B cell (primary cell): ENCODE data around the gene SESN3. TPM values are rescaled to one million over a fixed set of nuclear protein-coding genes. Genes with fewer than 3 reads are reported as not detected.

Experiments used
- ATAC-seq: fragments of 200-7000 bp; cut with Tn5 transposase; one replicate; pipeline ENCODE4 v1.10.0; 2021; ENCODE audit warnings: low read depth, mild to moderate bottlenecking, moderate number of reproducible peaks, moderate library complexity
- CTCF ChIA-PET: fragments of 350-600 bp; sonication (Branson Sonifier 250); formaldehyde crosslinking; loops from one replicate; lab custom pipeline; 2021; ENCODE audit warnings: antibody characterized with exemption, inconsistent platforms; lab: Charles Lee
- POLR2A ChIA-PET: fragments of 350-600 bp; sonication (Branson Sonifier 250); formaldehyde crosslinking; loops from one replicate; lab custom pipeline; 2021; ENCODE audit warnings: antibody characterized with exemption; lab: Charles Lee
- DNase-seq: peaks from one replicate; pipeline ENCODE4 v3.0.0; 2013
- H2AFZ ChIP-seq: 2 replicates; pipeline ENCODE4 v1.6.1; 2012; ENCODE audit warnings: mild to moderate bottlenecking, low read depth, low read length; ENCODE audit not compliant: insufficient read depth, poor library complexity, severe bottlenecking
- H3K27ac ChIP-seq, 2 donors: 1 replicate in 1 of 2; 2 replicates in 1 of 2; pipeline ENCODE4 v1.5.1; 2012 to 2013; ENCODE audit warnings: low read length in 2 of 2, mild to moderate bottlenecking in 2 of 2, moderate library complexity in 1 of 2
- H3K27me3 ChIP-seq, 4 experiments: fragments of 200-600 bp in 1 of 4; sonication (generic) in 1 of 4; replicated peaks in 1 of 4; 1 replicate in 2 of 4; 2 replicates in 2 of 4; pipeline versions ENCODE4 v1.6.1 to v1.7.0; 2013 to 2016; ENCODE audit warnings: low read length in 3 of 4, mild to moderate bottlenecking in 2 of 4, mixed read lengths in 1 of 4, moderate library complexity in 1 of 4; ENCODE audit not compliant: insufficient read depth in 4 of 4, control insufficient read depth in 3 of 4; ENCODE audit errors: control extremely low read depth in 1 of 4
- H3K36me3 ChIP-seq, 2 experiments: replicated peaks in 1 of 2; 1 replicate in 1 of 2; 2 replicates in 1 of 2; pipeline versions ENCODE4 v1.6.1 to v1.7.1; 2013; ENCODE audit warnings: low read length in 1 of 2; ENCODE audit not compliant: insufficient read depth in 2 of 2, control insufficient read depth in 1 of 2; ENCODE audit errors: control extremely low read depth in 1 of 2, extremely low read depth in 1 of 2
- H3K4me1 ChIP-seq, 2 donors: fragments of 200-600 bp in 1 of 2; sonication (generic) in 1 of 2; 1 replicate in 1 of 2; 2 replicates in 1 of 2; pipeline versions ENCODE4 v1.5.1 to v1.6.1; 2013 to 2017; ENCODE audit warnings: low read length in 2 of 2; ENCODE audit not compliant: control insufficient read depth in 2 of 2, insufficient read depth in 2 of 2
- H3K4me2 ChIP-seq: replicated peaks from 2 replicates; pipeline ENCODE3; 2012; ENCODE audit warnings: mild to moderate bottlenecking, low read depth, low read length; ENCODE audit not compliant: poor library complexity, severe bottlenecking
- H3K4me3 ChIP-seq, 5 experiments: fragments of 200-600 bp in 1 of 5; sonication (generic) in 1 of 5; 1 replicate in 3 of 5; 2 replicates in 2 of 5; pipeline versions ENCODE4 v1.5.1 to v1.7.0; 2011 to 2016; ENCODE audit warnings: low read length in 4 of 5, mild to moderate bottlenecking in 4 of 5, low read depth in 2 of 5, control low read depth in 1 of 5, moderate library complexity in 1 of 5; ENCODE audit not compliant: insufficient read depth in 1 of 5; ENCODE audit errors: control extremely low read depth in 1 of 5, extremely low read depth in 1 of 5
- H3K79me2 ChIP-seq: fragments of 200-600 bp; sonication (generic); one replicate; pipeline ENCODE4 v1.6.0; 2016; ENCODE audit warnings: low read length; ENCODE audit not compliant: control insufficient read depth, insufficient read depth
- H3K9ac ChIP-seq: fragments of 200-600 bp; sonication (generic); 2 replicates; pipeline ENCODE4 v1.6.1; 2017; ENCODE audit warnings: mild to moderate bottlenecking, low read length, moderate library complexity
- H3K9me3 ChIP-seq, 3 donors: one replicate each; pipeline versions ENCODE4 v1.6.1 to v1.7.1; 2013; ENCODE audit warnings: low read length in 2 of 3; ENCODE audit not compliant: control insufficient read depth in 2 of 3, insufficient read depth in 1 of 3; ENCODE audit errors: control extremely low read depth in 1 of 3
- H4K20me1 ChIP-seq: 2 replicates; pipeline ENCODE4 v1.6.0; 2012; ENCODE audit warnings: mild to moderate bottlenecking, low read length; ENCODE audit not compliant: insufficient read depth, control insufficient read depth, poor library complexity, severe bottlenecking
- H3K27ac Mint-ChIP-seq: one replicate; pipeline ENCODE4 v1.8.0; 2021; ENCODE audit warnings: mixed read lengths
- H3K27me3 Mint-ChIP-seq: one replicate; pipeline ENCODE4 v1.8.0; 2021; ENCODE audit warnings: mixed read lengths
- H3K4me1 Mint-ChIP-seq: one replicate; pipeline ENCODE4 v1.8.0; 2021; ENCODE audit warnings: mixed read lengths
- H3K4me3 Mint-ChIP-seq: one replicate; pipeline ENCODE4 v1.8.0; 2021; ENCODE audit warnings: mixed read lengths
- H3K9me3 Mint-ChIP-seq: one replicate; pipeline ENCODE4 v1.8.0; 2022; ENCODE audit warnings: mixed read lengths; ENCODE audit not compliant: insufficient read depth
- CTCF ChIP-seq: fragments of 200-600 bp; IDR thresholded peaks from one replicate; pipeline ENCODE4 v1.8.0; 2022; ENCODE audit warnings: antibody characterized with exemption, mild to moderate bottlenecking
- EZH2 ChIP-seq: IDR thresholded peaks from 2 replicates; pipeline ENCODE4 v1.6.1; 2012; ENCODE audit warnings: borderline replicate concordance, low read depth, mild to moderate bottlenecking, moderate library complexity, low read length; ENCODE audit not compliant: insufficient read depth, poor library complexity, severe bottlenecking
- WGBS: methylation state at CpG from one replicate; pipeline ENCODE4 v1.1.5; 2013; ENCODE audit warnings: missing lambda C conversion rate; ENCODE audit not compliant: insufficient coverage; 5-methylcytosine and 5-hydroxymethylcytosine counted together
- intact Hi-C: fragments of 100-400 bp; cut with micrococcal nuclease; formaldehyde crosslinking; loops from one replicate; pipeline ENCODE4 v1.10.0; 2022
- polyA plus RNA-seq: library from polyadenylated mRNA; depleted of rRNA; stranded (reverse); fragments of >200 nt; gene quantifications from 2 replicates; pipeline ENCODE4 v1.2.3, GENCODE V29; 2012
- total RNA-seq, 2 donors: library from RNA; stranded (reverse); fragments of 120-200 nt in 1 of 2; gene quantifications; 1 replicate in 1 of 2; 2 replicates in 1 of 2; pipeline versions ENCODE4 v1.2.3 to v1.2.4, GENCODE V29; 2013 to 2022

SESN3 gene
- total and polyA plus RNA-seq, 2 donors (not counting 1 experiment from before 2014, with no cell fraction given), result 10.1 to 519 TPM

- H3K27me3 Mint-ChIP-seq, result no peaks in the 10 kb centered on the region
- peaks cover 28% of the 10 kb centered on the region for H3K4me1 Mint-ChIP-seq
- no peak for TF ChIP-seq EZH2
- ChIA-PET POLR2A (interaction anchor here (0.5 kb wide), 1 partner anchor 88 kb away, joined by 5 read pairs; no protein-coding TSS in a partner anchor), CTCF (interaction anchor here (0.7 to 9.0 kb wide), 5 partner anchors 9 to 607 kb away, joined by 3 to 169 read pairs (median 5); no protein-coding TSS in a partner anchor)
- Histone ChIP-seq H3K4me2 (no peak overlapping the region), H3K4me1 (peaks cover 14 to 20% of the 10 kb centered on the region in 2 donors), H4K20me1 (no peaks in the 10 kb centered on the region), H3K9ac (no peak overlapping the region), H3K27ac (no peak overlapping the region), H3K79me2 (no peaks in the 10 kb centered on the region), H3K4me3 (no peak overlapping the region), H3K9me3 (peaks cover 0 to 7% (median 0%) of the 10 kb centered on the region in 3 donors), H3K27me3 (no peaks in the 10 kb centered on the region), H3K36me3 (no peaks in the 10 kb centered on the region), H2AFZ (no peak overlapping the region)
- WGBS, result 100% methylated on average over 1 of the region's 1 CpG
- no peak overlapping the region for H3K4me3 Mint-ChIP-seq
- no peak for ATAC-seq
- H3K9me3 Mint-ChIP-seq, result no peaks in the 10 kb centered on the region
- no peak overlapping the region for H3K27ac Mint-ChIP-seq
- intact Hi-C loops, result loop anchor here (10.0 kb wide), 2 partner anchors 1087 to 1237 kb away; partner anchors contain the start of gene JRKL
- no peak for DNase-seq
Measured at GRCh38 chr11:95157824-95158223, 73.2 kb downstream of the SESN3 start.

- H3K4me3 Mint-ChIP-seq, result no peak overlapping the region
- H3K27ac Mint-ChIP-seq, result no peak overlapping the region
- no peaks in the 10 kb centered on the region for H4K20me1 ChIP-seq
- H3K4me1 Mint-ChIP-seq, result peaks cover 32% of the 10 kb centered on the region
- no peak overlapping the region for H3K4me3 ChIP-seq
- H3K9me3 Mint-ChIP-seq, result no peaks in the 10 kb centered on the region
- ATAC-seq, result no peak
- H3K4me2 ChIP-seq, result no peak overlapping the region
- no peaks in the 10 kb centered on the region for H3K36me3 ChIP-seq
- no peaks in the 10 kb centered on the region for H3K79me2 ChIP-seq
- H3K9me3 ChIP-seq, result peaks cover 0 to 7% (median 0%) of the 10 kb centered on the region in 3 donors
- no peak overlapping the region for H3K27ac ChIP-seq
- H3K9ac ChIP-seq, result no peak overlapping the region
- WGBS, result 96% methylated on average over 5 of the region's 7 CpGs
- no peak for DNase-seq
- TF ChIP-seq EZH2, result no peak
- TF ChIP-seq CTCF, result no peak
- H3K27me3 ChIP-seq, result no peaks in the 10 kb centered on the region
- ChIA-PET POLR2A (interaction anchor here (0.6 kb wide), 4 partner anchors 9 to 623 kb away, joined by 3 to 8 read pairs (median 6); no protein-coding TSS in a partner anchor), CTCF (interaction anchor here (0.6 to 9.0 kb wide), 8 partner anchors 8 to 607 kb away, joined by 3 to 207 read pairs (median 3); no protein-coding TSS in a partner anchor)
- H3K4me1 ChIP-seq, result peaks cover 18 to 27% of the 10 kb centered on the region in 2 donors
- intact Hi-C loops, result loop anchor here (10.0 kb wide), 2 partner anchors 1088 to 1238 kb away; partner anchors contain the start of gene JRKL
- no peak overlapping the region for H2AFZ ChIP-seq
- H3K27me3 Mint-ChIP-seq, result no peaks in the 10 kb centered on the region
Measured at GRCh38 chr11:95156916-95157541, 74.0 kb downstream of the SESN3 start.
